Hepatocyte (in vitro differentiated cells): ENCODE results near the gene TPM2. TPM values are rescaled to one million over a fixed set of nuclear protein-coding genes. Genes with fewer than 3 reads are reported as not detected.

Experiments used
- DNase-seq: peaks from one replicate; pipeline ENCODE4 v3.0.0-alpha.2; 2016; ENCODE audit warnings: low spot score
- H2AFZ ChIP-seq: fragments of 200-600 bp; sonication (generic); 2 replicates; pipeline ENCODE4 v1.6.0; 2016; ENCODE audit warnings: antibody characterized with exemption, mild to moderate bottlenecking
- H3K27ac ChIP-seq: fragments of 200-600 bp; sonication (generic); 2 replicates; pipeline ENCODE4 v1.5.1; 2016; ENCODE audit warnings: mild to moderate bottlenecking
- H3K27me3 ChIP-seq: fragments of 200-600 bp; sonication (generic); 2 replicates; pipeline ENCODE4 v1.6.1; 2016
- H3K36me3 ChIP-seq: fragments of 200-600 bp; sonication (generic); replicated peaks from 2 replicates; pipeline ENCODE4 v1.5.1; 2016; ENCODE audit warnings: low read depth; ENCODE audit not compliant: insufficient read depth
- H3K4me1 ChIP-seq: fragments of 200-600 bp; sonication (generic); 2 replicates; pipeline ENCODE4 v1.5.1; 2016; ENCODE audit warnings: mild to moderate bottlenecking, moderate library complexity; ENCODE audit not compliant: insufficient read depth
- H3K4me2 ChIP-seq: fragments of 200-600 bp; sonication (generic); 2 replicates; pipeline ENCODE4 v1.6.0; 2016
- H3K4me3 ChIP-seq: fragments of 200-600 bp; sonication (generic); 2 replicates; pipeline ENCODE4 v1.5.1; 2016; ENCODE audit warnings: mild to moderate bottlenecking
- H3K79me2 ChIP-seq: fragments of 200-600 bp; sonication (generic); 2 replicates; pipeline ENCODE4 v1.6.0; 2017; ENCODE audit warnings: mild to moderate bottlenecking
- H3K9me2 ChIP-seq: fragments of 200-600 bp; sonication (generic); replicated peaks from 2 replicates; pipeline ENCODE4 v1.6.0; 2017; ENCODE audit warnings: mild to moderate bottlenecking; ENCODE audit not compliant: insufficient read depth
- H3K9me3 ChIP-seq: fragments of 200-600 bp; sonication (generic); 2 replicates; pipeline ENCODE4 v1.5.1; 2016; ENCODE audit warnings: low read depth, mild to moderate bottlenecking
- H4K20me1 ChIP-seq: fragments of 200-600 bp; sonication (generic); 2 replicates; pipeline ENCODE4 v1.6.0; 2016; ENCODE audit warnings: mild to moderate bottlenecking; ENCODE audit not compliant: insufficient read depth, poor library complexity, severe bottlenecking
- CTCF ChIP-seq: fragments of 200-600 bp; sonication (generic); IDR thresholded peaks from 2 replicates; pipeline ENCODE4 v1.5.1; 2016; ENCODE audit warnings: antibody characterized with exemption, mild to moderate bottlenecking; ENCODE audit not compliant: poor library complexity
- EZH2 ChIP-seq: fragments of 200-600 bp; sonication (generic); IDR thresholded peaks from 2 replicates; pipeline ENCODE4 v1.6.1; 2016; ENCODE audit warnings: antibody characterized with exemption, mild to moderate bottlenecking, borderline replicate concordance
- EZH2phosphoT487 ChIP-seq: fragments of 200-600 bp; sonication (generic); IDR thresholded peaks from one replicate; pipeline ENCODE4 v1.6.1; 2018; ENCODE audit warnings: antibody characterized with exemption, mild to moderate bottlenecking, low read depth, moderate library complexity; ENCODE audit not compliant: unreplicated experiment, severe bottlenecking
- WGBS: methylation state at CpG from one replicate; pipeline ENCODE4 v1.1.6; 2016; ENCODE audit warnings: low lambda C conversion rate; ENCODE audit errors: missing lambda C conversion rate; 5-methylcytosine and 5-hydroxymethylcytosine counted together
- polyA plus RNA-seq: library from polyadenylated mRNA; unstranded; fragments of >200 nt; fragmentation: Nextera tagmentation; extraction: Ambion mirVana; gene quantifications from 2 replicates; pipeline ENCODE4 v1.2.1, GENCODE V29; 2016
- total RNA-seq: library from RNA; depleted of rRNA; stranded (reverse); fragments of >200 nt; gene quantifications from 2 replicates; pipeline ENCODE4 v1.2.3, GENCODE V29; 2014

The TPM2 gene
- total and polyA plus RNA-seq, 2 experiments from 2014 or later: 98.7 to 166 TPM

- Histone ChIP-seq H3K9me3 (no peaks in the 10 kb centered on the region), H3K4me2 (no peak overlapping the region), H3K9me2 (no peaks in the 10 kb centered on the region), H3K79me2 (no peaks in the 10 kb centered on the region), H3K27me3 (no peaks in the 10 kb centered on the region), H3K4me1 (no peaks in the 10 kb centered on the region), H3K4me3 (no peak overlapping the region), H3K27ac (no peak overlapping the region), H3K36me3 (no peaks in the 10 kb centered on the region), H2AFZ (no peak overlapping the region), H4K20me1 (no peaks in the 10 kb centered on the region)
- TF ChIP-seq EZH2phosphoT487 (no peak), EZH2 (no peak), CTCF (no peak)
- no peak for DNase-seq
- 95% methylated on average over 10 of the region's 10 CpGs for WGBS
These were observed 7.0 kb downstream of the TPM2 start for GRCh38 chr9:35682520-35683315.

- Histone ChIP-seq H3K27ac (no peak overlapping the region), H4K20me1 (no peaks in the 10 kb centered on the region), H3K79me2 (no peaks in the 10 kb centered on the region), H3K9me3 (no peaks in the 10 kb centered on the region), H3K4me2 (no peak overlapping the region), H3K27me3 (no peaks in the 10 kb centered on the region), H3K4me3 (no peak overlapping the region), H3K9me2 (no peaks in the 10 kb centered on the region), H2AFZ (no peak overlapping the region), H3K36me3 (no peaks in the 10 kb centered on the region), H3K4me1 (no peaks in the 10 kb centered on the region)
- TF ChIP-seq EZH2 (no peak), EZH2phosphoT487 (no peak), CTCF (no peak)
- 82% methylated on average over 6 of the region's 6 CpGs for WGBS
- no peak for DNase-seq
These were observed 7.7 kb downstream of the TPM2 start for GRCh38 chr9:35682051-35682450.

- Histone ChIP-seq H3K4me1 (no peaks in the 10 kb centered on the region), H3K36me3 (no peaks in the 10 kb centered on the region), H3K9me3 (no peaks in the 10 kb centered on the region), H3K27me3 (no peaks in the 10 kb centered on the region), H3K4me2 (no peak overlapping the region), H4K20me1 (no peaks in the 10 kb centered on the region), H3K4me3 (no peak overlapping the region), H2AFZ (no peak overlapping the region), H3K79me2 (no peaks in the 10 kb centered on the region), H3K27ac (no peak overlapping the region), H3K9me2 (no peaks in the 10 kb centered on the region)
- DNase-seq: no peak
- no peak for TF ChIP-seq EZH2phosphoT487
- no peak for TF ChIP-seq EZH2
- no peak for TF ChIP-seq CTCF
- 67% methylated on average over 3 of the region's 3 CpGs for WGBS
These were observed 8.3 kb downstream of the TPM2 start for GRCh38 chr9:35681341-35682002.
